GM21576 (cell line): ENCODE data around the gene DAP.
"Not testable (repeated sequence)": the region's sequence is repeated elsewhere in the genome, so short reads cannot be mapped to it uniquely, and the experiment has no call there.

Experiments used
- ATAC-seq: cut with Tn5 transposase; IDR thresholded peaks from one replicate; pipeline ENCODE4 v1.9.1; 2021; ENCODE audit warnings: mild to moderate bottlenecking, moderate library complexity; ENCODE audit not compliant: unreplicated experiment

DAP gene

DNA sequence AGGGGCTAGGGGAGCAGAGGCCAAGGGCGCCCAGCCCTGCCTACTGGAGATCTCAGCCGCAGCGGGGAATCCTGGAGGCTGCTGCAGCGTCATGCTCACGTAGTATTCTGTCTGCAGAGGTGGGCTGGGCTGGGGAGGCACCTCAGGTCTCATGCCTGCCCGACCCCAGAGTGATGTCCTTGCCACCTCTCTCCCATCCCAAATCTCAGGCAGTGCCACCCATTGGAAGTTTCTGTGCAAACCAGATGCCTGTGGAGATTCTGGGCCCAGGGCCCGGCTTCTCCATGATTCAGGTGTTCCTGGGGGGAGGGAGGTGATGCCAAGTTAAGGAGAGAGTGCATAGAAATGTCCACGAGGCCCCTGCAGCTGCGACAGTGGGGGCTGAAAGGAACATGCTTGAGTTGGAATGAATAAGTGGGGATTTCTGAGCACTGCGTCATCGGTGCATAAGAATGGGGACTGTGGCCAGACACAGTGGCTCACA, 125.1 kb downstream of the DAP start:
- no peak for ATAC-seq

- peak; percentile 67 for ATAC-seq
Observed at GRCh38 chr5:10635257-10635866, 125.7 kb downstream of the DAP start.

DNA sequence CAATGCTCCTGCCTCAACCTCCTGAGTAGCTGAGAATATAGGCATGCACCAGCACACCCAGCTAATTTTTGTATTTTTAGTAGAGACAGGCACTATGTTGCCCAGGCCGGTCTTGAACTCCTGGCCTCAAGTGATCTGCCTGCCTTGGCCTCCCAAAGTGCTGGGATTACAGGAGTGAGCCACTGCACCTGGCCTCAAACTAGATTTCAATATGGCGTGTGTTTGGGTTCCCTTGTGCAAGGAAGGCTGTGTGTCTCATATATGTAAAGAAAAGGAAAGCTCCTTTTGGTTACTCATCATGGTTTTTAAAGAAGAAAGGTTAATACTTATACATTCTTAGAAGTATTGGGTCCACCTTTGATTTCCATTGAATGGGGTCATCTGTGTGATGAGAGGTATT, 126.5 kb downstream of the DAP start:
- ATAC-seq = no peak

GRCh38 chr5:10634050-10634449, 127.0 kb downstream of the DAP start:
- ATAC-seq = no peak

DNA sequence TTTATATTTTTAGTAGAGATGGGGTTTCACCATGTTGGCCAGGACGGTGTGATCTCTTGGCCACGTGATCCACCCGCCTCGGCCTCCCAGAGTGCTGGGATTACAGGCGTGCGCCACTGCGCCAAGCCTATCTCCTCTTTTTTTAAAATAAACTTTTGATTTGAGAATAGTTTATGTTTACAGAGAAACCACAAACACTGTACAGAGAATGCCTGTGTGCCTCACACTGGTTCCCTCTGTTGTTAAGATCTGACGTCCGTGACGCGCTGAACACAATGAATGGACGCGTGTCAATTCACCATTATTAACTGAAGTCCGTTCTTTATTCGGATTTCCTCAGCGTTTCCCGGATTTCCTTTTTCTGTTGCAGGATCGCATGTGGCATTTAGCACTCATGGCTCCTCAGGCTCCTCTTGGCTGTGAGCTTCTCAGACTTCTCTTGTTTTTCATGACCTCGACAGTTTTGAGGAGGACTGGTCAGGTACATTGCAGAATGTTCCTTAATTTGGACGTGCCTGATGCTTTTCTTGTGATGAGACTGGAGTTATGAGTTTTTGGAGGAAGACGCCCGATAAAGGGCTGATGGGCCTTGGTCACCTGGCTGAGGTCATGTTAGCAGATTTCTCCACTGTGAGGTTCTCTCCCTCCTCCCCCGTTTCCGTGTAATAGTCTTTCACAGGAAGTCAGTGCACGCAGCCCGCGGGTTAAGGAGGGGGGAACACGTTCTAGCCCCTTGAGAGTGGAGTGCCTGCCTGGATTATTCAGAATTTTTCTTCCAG, 127.6 kb downstream of the DAP start:
- no peak for ATAC-seq

GRCh38 chr5:10632110-10632761, 128.8 kb downstream of the DAP start:
- peak; percentile 36 for ATAC-seq

DNA sequence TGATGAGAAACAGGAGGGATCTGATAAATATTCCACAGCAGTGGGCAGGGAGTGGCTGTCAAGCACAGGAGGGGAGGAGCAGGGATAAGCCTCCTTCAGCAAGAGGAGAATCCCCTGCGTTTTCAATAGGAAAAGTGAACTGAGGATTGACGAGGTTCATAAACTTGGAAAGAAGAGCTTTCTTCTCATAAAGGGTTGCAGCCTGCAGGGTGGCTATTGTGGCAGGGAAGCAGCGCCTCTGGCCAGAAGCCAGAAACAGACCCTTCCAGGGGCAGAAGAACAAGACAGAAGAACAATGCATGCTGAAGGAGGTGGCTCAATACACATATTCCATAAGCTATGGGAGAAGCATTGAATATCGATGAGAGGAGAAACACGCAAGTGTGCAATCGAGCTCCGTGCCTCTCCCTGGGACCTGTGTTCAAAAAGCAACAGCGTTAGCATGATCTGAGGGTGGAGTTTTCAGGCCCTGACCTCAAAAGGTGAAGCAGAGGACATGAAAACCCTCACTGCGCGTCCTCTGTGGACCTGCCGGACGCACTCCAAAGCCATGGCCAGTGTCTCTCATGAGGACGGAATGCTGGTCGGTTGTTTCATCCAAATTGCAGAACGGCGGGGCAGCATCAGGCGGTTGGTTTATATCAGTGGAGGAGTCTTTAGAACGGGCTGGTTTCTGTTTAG, 129.6 kb downstream of the DAP start:
- ATAC-seq = peak; percentile 1

DNA sequence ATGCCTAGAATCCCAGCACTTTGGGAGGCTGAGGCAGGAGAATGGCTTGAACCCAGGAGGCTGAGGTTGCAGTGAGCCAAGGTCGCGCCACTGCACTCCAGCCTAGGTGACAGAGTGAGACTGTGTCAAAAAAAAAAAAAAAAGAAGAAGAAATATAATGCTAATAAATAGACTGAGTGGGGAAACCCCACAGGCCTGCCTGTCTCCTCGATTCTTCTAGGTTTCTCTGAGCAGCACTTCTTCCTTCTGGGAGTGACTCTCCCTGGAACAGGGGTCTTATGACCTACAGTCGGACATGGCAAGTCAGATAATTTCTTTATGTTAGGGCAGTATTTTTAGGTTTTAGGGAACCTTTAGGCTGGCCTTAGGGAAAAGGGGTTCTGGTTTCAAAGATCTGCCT, 130.3 kb downstream of the DAP start:
- ATAC-seq = not testable (repeated sequence)

GRCh38 chr5:10630126-10630525, 130.9 kb downstream of the DAP start:
- no peak for ATAC-seq

DNA sequence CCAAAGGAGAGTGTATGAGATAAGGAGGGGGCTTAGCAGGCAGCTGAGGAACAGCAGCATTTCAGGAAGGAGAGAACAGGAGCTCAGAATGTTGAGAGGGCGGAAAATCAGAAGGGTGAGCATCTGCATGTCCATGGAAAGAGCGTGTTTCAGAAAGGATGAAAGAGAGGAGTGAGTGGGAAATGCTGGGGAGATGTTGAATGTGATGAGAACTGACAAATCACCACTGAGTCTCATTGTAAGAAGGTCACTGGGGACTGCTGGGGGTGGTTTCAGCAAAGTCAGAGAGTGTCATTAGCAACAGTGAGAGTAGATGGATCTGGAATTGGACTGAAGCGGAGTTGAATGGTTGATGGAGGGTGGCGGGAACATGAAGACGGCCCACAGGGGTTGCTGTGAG, 131.4 kb downstream of the DAP start:
- ATAC-seq = no peak
